Left lobe of liver (tissue), 2 donors: ENCODE measurements around the gene FHIT. TPM values are rescaled to one million over a fixed set of nuclear protein-coding genes. Genes with fewer than 3 reads are reported as not detected.

Experiments
- ATAC-seq: fragments of 200-7000 bp; cut with Tn5 transposase; one replicate; pipeline ENCODE4 v1.9.1; 2020; ENCODE audit warnings: mild to moderate bottlenecking, moderate library complexity
- DNase-seq: peaks from one replicate; pipeline ENCODE4 v3.0.0-alpha.2; 2020; ENCODE audit warnings: low spot score
- total RNA-seq: library from RNA; stranded (reverse); gene quantifications from one replicate; pipeline ENCODE4 v1.2.1, GENCODE V29; 2021
- donor health status: DM: no; HTN: no; CAD: no; lungs with moderate emphysema.
- donor health status: DM: no; HTN: yes; CAD: no.

Gene FHIT
- total RNA-seq, 1 donor from 2014 or later = 5.1 TPM

GRCh38 chr3:60316121-60316797 is 935.0 kb downstream of the FHIT start:
- DNase-seq (no peak), ATAC-seq (no peak)

DNA sequence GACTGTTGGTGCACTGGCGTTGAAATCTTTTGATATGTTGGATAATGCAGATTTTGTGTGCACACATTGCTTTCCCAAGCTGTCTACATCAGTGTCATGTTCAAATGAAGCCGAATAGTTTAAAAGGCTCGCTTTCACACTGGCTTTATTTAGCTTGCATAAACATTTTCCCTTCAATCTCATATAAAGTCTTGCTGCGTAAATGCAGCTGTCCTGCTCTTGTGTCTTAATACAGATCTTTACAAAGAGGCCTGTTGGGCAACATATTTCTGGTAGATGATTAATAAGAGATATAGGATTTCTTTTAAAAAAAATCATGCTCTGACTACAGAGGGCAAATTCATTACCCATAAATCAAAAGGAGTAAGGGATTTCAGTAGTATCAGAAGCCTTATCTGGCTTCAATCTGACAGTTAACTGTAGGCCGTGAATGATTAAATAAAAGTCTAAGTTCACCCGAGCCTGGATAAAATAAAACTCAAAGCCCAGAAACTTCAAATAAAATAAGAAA is 937.2 kb downstream of the FHIT start:
- DNase-seq (no peak), ATAC-seq (peak; percentile 58)

DNA sequence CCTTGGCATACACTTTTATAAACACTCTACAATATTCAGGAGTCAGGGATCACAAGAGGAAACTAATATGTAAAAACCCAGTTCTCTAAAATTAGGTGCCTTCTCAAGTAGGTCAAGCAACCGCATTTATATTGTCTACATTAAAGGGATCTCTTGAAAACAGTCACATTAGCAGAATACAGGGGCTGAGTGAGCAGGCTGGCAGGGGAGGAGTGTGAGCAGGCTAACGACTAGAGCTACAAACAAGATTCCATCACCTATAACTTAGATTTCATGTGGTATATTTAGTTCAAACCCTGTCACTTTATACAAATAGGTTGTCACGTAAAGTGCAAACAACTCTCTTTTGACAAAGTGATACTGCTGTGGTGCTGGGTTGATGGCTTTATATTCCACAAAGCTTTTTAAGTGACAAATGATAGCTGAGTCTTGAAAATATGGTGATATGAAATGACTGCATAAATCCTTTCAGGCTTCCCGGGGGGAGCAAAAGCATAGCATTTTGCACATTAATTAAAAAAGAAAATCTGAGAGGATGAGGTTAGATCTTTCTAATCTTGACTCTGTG is 937.9 kb downstream of the FHIT start:
- ATAC-seq (no peak), DNase-seq (no peak)

GRCh38 chr3:60309539-60310268 is 941.5 kb downstream of the FHIT start:
- ATAC-seq (peak; percentile 29), DNase-seq (no peak)

DNA sequence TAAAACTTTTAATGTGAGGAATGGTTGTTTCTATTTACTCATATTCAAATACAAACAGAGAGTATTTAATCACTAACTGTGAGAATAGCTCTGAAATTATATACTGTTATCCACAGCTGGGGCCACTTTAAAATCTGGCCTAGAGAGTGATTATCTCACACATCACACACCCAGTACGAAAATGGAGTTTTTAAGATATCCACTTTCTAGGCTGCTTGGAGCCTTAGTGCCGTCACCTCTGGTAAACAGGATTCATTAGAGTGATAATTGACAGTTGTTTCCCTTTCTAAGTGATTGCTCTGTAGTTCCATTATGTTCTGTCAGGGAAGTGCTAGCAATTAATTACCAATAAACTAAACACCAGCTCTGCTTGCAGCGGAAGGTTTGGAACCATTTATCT is 942.4 kb downstream of the FHIT start:
- DNase-seq = no peak
- no peak for ATAC-seq

GRCh38 chr3:60307562-60308199 is 943.6 kb downstream of the FHIT start:
- ATAC-seq = no peak
- no peak for DNase-seq

DNA sequence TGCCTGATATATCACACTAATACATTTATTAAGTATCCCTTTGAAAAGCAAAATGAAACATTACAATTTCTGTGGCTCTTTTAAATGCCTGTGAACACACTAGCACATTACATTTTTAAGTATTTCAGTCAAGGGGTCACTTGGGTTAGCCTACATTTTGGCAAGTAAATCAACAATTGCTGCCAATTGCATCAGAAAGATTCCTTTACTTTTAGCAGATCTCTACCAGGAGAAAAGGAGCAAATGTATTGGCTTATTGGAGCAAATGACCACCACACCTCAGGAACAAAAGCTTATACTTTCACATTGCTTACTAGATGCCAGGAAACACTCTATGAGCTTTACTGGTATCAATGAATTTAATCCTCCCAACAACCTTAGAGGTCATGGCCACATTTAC is 947.1 kb downstream of the FHIT start:
- no peak for ATAC-seq
- no peak for DNase-seq

DNA sequence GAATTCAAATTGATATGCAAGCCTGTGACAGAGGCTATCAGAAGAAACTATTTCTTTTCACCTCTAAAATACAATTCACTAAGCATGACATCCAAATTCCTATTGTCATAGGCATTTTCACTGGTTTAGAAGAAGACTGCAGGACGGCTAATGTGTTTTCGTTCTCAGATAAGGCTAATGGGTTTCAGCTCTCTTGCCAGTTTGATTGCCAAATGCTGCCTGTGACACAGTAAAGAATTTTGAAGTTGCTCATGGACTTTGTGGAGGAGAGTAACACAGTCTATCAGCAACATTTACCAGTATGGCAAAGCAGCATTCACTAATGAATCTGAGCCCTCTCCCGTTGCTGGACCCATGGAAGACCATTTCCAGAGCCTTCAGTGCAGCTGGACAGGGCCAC is 948.1 kb downstream of the FHIT start:
- DNase-seq (no peak), ATAC-seq (peak; percentile 88)

DNA sequence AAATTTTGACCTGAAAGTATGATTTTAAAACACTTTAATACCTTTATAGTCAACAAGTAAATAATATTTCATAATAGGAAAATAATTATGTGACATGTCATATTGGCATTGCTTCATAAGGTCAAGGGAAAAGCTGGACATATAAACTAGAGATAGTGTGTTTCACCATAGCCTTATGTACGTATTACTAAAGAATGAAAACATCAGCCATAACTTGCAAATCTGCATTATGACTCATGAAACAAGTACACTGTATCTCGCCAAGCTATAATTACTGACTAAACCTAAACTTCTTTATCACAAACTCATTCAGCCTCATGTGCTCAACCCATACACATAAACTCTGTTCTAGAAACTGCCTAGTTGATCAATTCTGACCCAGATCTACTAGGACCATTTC is 950.1 kb downstream of the FHIT start:
- DNase-seq (no peak), ATAC-seq (no peak)

DNA sequence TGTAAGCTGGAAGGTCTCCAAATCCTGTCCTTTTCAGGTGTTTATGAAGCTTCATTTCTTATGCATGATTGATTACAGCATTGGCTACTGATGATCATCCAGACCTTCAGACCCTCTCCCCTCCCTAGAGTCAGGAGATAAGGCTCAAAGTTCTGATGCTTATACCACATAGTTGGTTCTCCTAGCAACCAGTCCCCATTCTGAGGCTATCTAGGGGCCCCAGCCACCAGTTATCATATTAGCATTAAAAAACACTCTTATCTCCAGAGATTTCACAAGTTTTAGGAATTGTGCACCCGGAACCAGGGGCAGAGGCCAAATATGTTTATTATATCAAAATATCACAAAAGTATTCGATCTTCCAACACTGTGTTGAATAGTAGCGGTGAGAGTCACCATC is 953.1 kb downstream of the FHIT start:
- DNase-seq = no peak
- ATAC-seq = no peak

GRCh38 chr3:60294181-60294580 is 957.1 kb downstream of the FHIT start:
- ATAC-seq = no peak
- DNase-seq = no peak

DNA sequence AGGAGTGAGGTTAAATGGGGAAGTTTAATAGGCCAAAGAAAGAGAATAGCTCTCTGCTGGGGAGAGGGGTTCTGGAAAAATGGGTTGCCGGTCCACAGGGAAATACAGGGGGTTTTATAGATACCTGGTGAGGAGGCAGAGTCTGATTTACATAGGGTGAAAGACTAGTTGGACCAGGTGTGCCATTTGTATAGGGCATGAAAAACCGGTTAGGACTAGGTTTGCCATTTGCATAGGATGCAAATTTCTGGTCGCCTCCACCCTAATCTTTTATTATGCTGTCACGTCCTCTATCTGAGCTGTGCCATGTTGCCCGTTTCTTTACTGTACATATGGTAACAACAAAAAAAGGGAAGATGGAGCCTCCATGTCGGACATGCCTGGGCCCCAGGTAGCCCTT is 960.1 kb downstream of the FHIT start:
- DNase-seq (no peak), ATAC-seq (no peak)

DNA sequence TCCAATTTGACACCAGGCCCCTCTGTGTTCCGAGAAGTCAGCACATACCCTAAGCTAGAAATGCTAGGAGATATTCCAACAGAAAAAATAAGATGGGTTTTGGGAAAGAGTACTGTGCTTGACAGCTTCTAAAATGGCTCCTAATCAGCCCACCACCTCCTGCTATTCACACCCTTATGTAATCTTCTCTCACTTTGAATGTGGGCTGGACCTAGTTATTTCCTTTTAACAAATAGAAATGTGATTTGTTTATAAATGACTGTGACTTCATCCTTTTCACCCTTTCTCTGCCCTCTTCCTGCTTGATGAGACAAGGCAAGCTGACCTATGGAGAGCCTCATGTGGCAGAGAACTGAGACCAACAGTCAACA is 961.1 kb downstream of the FHIT start:
- ATAC-seq (no peak), DNase-seq (no peak)

DNA sequence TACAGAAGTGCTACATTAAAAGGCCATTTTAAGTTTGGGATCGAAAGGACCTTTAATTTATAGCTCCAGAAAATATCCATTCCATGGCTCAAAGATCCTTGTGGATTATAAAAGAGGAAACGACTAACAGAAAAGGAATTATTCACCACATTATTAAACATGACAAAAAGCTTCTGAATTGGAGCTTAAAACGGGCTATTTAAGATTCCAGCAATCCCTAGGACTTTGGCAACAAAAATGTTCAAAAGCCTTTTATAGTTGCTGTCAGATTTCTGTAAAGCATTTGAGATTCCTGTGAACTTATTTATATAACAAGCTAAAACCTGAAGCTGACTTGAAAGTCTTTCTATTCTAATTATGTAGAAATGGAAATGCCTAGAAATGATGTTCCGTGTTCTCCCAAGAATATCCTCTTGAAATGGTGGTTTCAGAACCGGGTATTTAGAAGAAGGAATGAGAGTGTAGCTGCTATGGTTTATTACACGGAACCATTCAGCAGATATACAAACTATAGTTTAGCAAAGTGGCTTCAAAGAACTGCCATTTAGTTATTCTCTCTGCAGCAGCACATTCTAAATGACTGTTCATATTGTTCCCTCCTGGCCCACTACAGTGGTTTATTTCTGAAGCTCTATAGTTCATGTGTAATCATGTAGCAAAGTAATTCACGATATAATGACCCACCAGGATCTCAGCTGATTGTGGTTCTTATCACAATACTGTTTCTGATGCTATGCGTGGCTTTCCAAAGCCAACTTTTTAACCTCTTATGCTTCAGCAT is 961.7 kb downstream of the FHIT start:
- ATAC-seq (no peak), DNase-seq (no peak)

GRCh38 chr3:60282866-60283265 is 968.4 kb downstream of the FHIT start:
- ATAC-seq (no peak), DNase-seq (no peak)

DNA sequence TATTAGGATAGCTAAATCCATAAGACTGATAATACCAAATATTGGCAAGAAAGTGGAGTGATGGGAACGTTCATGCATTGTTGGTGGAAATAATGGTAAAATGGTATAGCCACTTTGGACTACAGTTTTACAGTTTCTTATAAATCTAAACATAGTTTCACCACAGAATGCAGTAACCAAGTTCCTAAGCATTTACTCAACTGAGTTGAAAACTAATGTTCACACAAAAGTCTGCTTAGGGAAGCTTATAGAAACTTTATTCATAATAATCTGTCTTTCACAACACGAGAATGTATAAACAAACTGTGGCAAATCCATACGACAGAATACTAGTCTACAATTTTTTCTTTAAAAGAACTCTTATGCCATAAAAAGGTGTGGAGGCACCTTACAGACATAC is 969.3 kb downstream of the FHIT start:
- ATAC-seq (no peak), DNase-seq (no peak)

DNA sequence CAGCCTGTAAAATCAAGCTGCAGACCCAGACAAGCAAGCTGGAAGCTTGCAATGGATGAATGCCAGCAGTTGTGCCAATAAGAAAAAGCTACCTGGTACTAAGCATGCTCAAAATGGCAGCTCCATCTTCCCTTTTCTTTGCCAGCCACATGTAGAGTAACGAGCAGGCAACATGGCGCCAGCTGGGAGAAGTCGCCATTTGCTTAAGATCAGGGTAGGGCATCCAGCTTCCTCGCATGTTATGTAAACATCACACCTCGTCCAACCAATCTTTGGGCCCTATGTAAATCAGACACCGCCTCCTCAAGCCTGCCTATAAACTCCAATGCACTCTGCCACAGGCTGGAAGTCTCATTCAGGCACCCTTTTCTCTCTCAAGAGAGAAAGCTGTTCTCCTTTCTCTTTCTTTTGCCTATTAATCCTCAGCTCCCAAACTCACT is 973.9 kb downstream of the FHIT start:
- DNase-seq (no peak), ATAC-seq (no peak)

DNA sequence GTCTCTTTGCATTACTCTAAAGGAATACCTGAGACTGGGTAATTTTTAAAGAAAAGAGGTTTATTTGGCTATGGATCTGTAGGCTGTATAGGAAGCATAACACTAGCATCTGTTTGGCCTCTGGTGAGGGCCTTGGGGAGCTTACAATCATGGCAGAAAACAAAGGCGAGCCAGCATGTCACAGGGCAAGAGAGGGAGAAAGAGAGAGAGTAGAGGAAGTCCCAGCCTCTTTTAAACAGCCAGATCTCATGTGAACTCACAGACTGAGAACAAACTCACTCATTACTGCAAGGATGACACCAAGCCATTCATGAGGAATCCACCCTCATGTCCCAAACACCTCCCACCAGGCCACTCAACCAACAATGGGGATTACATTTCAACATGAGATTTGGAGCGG is 974.6 kb downstream of the FHIT start:
- ATAC-seq = no peak
- DNase-seq = no peak

DNA sequence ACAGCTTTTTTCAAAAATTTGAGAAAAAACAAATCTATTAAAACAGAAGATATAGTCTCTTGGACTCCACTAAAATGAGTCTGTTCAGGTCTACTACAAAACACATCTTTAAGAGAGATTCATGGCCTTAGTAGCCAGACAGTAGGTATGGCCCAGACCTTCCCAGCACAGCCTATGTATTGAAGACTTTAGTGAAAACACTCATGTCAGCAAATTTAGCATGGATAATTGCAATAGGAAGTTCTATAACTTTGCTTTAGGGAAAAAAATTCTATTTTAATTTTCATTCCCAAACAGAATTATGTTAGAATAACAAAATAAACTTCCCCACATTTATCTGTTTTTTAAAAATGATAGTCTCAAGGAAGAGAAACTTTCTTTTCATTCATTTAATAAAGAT is 976.6 kb downstream of the FHIT start:
- no peak for ATAC-seq
- DNase-seq = no peak

DNA sequence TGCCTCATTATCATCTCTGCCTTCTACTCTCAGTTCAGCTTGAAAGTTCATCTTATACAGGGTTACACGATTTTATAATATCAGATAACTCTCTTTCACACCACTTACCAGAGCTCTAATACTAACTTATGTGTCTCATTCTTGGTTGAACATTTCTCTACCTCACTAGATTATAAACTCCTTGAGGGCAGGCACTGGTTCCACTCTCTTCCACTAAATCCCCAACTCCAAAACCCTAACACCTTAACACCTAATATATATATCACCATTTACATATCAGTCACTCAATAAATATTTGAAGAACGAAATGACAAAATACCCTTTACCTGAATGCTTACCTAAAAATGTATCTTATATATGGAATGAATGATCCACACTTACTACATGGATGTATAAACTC is 977.2 kb downstream of the FHIT start:
- ATAC-seq (no peak), DNase-seq (no peak)

DNA sequence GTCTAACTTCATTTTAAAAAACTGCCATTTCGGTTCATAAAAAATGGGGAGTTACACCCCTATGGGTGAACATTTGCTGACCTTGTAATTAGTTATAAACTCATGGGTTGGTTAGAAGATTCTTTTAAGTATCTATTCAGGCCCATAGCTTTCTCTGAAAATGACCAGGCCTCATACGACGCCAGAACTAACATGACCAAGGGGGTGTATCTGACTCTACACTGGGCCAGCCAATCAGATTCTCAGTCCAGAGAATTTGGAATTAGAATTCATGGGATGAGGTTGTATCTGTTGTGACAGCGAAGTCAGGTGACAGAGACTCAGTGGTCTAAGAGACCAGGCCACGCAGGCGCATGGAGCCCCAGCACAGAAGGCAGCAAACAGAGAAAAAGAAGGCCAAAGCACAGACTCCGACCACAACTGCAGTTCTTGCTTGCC is 981.4 kb downstream of the FHIT start:
- DNase-seq (no peak), ATAC-seq (no peak)
